T follicular helper cell (primary cell): Measurements from ENCODE around the gene ANKRD44.

Source experiments
- DNase-seq: peaks from one replicate; pipeline ENCODE4 v3.0.0-alpha.2; 2020; ENCODE audit warnings: low read depth

ANKRD44 gene

DNA sequence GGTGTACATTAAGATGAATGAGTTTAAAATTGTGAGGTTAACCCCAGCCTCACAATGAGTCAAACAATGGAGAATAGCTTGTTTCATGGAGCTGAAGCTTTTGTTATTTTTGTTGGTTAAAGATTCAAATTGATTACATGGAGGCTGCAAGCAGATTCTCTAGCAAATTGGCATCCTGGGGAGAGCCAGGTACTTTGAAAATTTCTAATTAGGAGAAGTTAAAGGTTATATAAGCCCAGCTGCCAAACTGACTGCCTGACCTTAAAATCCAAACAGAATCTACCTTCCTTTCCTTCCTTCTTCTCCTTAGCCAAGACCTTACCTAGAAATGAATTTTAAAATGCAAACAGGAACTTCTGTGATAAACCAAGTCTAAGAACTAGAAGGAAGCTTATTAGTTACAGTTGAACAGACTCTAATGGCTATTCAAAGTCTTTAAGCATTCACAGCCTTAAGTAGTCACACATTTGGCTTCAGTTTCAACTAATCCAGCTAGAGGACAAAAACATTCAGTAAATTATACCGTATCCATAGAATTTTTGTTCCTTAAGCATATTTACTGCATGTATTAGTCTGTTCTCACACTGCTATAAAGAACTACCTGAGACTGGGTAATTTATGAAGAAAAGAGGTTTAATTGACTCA lies 352.6 kb downstream of the ANKRD44 start:
- no peak for DNase-seq

DNA sequence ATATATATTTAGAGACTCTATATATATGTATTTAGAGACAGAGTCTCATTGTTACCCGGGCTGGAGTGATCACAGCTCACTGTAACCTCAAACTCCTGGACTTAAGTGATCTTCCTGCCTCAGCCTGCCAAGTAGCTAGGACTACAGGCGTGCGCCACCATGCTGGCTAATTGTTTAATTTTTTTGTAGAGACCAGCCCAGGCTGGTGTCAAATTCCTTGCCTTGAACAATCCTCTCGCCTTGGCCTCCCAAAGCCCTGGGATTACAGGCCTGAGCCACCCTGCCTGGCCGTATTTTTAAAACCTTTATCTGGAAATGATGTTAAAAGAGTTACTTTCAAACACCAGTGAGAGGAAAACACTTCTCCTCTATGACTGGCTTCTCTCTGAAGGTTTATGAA lies 353.1 kb downstream of the ANKRD44 start:
- DNase-seq = no peak

DNA sequence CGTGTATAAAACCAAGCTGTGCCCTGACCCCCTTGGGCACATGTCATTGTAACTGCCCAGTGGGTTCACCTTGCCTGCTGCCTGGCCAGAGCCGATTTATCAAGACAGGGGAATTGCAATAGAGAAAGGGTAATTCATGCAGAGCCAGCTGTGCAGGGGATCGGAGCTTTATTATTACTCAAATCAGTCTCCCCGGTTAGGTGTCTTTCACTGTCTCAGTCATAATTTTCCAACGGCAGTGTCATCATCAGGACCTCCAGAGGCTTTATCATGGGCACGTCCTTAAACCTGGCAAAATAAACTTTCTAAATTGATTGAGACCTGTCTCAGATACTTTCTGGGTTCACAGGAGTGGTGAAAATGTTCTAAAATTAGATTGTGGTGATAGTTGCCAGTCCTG lies 354.5 kb downstream of the ANKRD44 start:
- no peak for DNase-seq

DNA sequence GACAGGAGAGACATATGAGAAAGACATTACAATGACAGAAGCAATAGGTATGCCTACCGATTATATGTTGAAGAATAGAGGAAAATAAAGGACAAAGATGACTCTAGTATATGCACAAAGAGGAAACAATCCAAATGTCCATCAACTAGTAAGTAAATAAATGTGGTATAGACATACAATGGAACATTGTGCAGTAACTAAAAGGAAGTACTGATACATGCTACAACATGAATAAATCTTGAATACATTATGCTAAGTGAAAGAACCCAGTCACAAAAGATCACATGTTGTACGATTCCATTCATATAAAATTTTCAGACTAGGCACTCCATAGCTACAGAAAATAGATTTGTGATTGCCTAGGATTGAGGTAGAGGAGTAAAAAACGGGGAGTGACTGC lies 355.5 kb downstream of the ANKRD44 start:
- DNase-seq = no peak

DNA sequence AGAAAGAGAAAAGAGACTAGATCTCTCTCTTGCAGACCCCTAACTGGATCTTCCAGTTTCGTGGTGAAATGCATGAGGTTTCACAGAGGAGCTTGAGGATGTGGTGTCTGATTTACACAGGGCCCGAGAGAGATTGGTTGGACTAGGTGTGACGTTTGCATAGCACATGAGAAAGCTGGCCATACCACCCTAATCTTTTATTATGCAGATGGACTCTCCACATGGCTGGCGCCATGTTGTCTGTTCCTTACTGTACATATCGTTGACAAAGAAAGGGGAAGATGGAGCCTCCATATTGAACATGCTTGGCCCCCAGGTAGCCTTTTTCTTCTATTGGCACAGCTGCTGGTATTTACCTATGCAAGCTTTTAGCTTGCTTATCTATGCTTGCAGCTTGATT lies 356.6 kb downstream of the ANKRD44 start:
- no peak for DNase-seq

DNA sequence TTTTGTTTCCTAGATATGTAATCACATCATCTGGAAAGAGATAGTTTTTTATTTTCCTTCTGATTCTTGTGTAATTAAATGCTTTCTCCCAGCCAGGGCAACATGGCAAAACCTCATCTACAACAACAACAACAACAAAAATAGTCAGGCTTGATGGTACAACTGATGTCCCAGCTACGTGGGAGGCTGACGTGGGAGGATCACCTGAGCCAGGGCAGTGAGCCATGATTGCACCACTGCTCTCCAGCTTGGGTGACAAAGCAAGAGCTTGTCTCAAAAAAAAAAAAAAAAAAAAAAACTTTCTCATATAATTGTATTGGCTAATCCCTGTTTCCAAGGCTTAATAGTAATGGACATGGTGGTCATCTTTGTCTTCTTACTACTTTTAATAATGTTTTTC lies 357.6 kb downstream of the ANKRD44 start:
- DNase-seq = no peak

DNA sequence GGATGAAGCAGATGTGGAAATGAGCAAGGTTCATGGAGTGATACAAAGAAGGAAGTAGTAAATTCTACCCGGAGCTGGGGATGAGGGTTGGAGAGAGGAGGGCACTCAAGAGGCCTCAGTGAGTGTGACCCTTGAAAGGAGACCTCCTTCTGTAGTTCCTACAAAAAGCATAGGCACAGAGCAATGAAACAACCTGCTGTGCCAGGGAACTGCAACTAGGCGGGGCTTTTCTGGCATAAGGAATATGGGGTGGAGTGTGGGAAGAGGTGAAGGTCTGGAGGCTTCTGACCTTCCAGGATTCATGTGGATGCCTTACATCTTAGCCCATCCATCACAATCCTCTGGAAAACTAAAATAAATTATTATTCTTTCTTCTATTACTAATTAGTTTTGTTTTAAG lies 358.6 kb downstream of the ANKRD44 start:
- DNase-seq = no peak

DNA sequence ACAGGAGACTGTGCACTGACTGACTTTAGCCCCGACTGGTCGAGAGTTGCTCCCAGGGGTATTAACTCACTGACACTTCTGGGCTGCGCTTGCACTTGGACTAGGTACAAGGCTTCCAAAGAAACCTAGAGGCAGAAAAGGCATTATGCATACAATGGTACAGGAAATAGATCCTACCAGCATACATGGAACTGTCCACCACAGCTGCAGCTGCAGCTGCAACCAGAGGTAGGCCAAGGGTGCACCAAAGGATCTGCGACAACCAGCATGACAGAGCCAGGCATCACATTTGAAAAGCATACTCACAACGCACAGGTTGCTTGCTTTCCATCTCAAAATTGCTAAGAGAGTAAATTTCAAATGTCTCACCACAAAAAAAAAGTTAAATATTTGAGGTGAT lies 361.5 kb downstream of the ANKRD44 start:
- DNase-seq = no peak

DNA sequence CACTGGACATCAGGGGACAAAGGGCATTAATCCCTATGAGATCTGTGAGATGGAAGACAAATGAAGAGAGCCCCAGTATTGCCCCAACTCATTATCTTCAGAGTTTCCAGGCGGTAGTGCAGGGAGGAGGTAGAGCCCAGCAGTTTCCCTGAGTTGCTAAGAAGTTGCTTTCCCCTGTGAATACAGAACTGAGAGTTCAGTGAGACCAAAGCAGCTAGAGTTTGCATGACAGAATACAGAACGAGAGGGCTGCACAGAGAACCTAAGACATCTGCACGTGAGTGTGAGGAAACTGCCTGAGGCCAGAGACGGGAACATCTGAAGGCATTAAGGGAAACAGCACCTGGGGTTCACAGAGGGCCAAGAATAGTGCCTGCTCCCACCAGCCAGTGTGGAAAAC lies 366.0 kb downstream of the ANKRD44 start:
- DNase-seq = no peak

DNA sequence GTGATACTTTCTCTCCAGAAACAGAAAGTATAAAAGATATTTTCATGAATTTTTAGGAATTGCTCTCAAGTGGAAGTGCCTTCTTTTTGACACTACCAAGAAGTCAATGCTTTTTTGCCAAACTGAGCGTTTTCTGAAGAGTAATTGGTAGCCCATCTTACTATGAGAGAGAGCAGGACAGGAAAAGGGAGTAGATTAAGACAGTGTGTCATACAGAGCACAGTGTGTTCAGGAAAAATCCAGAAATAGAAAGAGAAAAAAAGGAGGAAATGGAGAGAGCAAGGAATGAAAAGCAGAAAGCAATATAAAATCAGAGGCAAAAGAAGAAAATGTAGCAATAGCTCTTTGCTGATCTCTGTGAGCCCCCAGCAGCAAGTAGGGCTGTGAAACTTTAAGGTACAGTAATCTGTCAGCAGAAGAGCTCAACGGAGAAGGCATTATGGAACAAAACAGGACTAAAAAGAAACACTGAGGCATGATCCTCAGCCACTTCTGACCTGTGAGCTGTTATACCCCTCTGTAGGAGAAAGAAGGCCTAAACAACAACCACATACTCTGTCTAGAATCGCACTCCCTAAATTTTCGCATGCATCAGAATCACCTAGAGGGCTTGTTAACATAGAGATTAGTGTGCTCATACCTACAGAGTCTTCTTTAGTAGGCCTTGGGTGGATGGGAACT lies 369.0 kb downstream of the ANKRD44 start:
- DNase-seq = no peak

DNA sequence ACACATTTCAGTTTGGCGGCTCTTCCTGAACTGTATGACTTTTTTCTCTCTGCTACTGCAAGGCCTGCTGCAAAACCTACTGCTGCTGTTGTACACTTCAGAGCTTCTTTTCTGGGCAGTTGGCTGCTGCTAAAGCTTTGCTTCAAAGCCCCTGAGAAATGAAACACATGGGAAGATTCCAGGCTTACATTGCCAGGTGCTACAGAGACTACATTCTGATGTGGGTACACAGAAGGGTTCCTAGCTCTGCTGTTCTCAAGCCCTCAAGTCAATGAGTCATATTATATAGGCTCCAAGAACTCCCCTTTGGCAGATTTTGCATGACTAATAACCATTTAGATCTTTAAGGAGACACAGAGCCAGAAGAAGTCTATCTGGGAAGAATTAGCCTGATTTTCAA lies 371.2 kb downstream of the ANKRD44 start:
- DNase-seq = no peak
